GM18519 (cell line): Measurements from ENCODE around the gene RPL35.

Experiments used
- ATAC-seq: cut with Tn5 transposase; IDR thresholded peaks from one replicate; pipeline ENCODE4 v1.9.1; 2021; ENCODE audit warnings: mild to moderate bottlenecking, moderate library complexity; ENCODE audit not compliant: unreplicated experiment, low FRiP score

RPL35 gene

DNA sequence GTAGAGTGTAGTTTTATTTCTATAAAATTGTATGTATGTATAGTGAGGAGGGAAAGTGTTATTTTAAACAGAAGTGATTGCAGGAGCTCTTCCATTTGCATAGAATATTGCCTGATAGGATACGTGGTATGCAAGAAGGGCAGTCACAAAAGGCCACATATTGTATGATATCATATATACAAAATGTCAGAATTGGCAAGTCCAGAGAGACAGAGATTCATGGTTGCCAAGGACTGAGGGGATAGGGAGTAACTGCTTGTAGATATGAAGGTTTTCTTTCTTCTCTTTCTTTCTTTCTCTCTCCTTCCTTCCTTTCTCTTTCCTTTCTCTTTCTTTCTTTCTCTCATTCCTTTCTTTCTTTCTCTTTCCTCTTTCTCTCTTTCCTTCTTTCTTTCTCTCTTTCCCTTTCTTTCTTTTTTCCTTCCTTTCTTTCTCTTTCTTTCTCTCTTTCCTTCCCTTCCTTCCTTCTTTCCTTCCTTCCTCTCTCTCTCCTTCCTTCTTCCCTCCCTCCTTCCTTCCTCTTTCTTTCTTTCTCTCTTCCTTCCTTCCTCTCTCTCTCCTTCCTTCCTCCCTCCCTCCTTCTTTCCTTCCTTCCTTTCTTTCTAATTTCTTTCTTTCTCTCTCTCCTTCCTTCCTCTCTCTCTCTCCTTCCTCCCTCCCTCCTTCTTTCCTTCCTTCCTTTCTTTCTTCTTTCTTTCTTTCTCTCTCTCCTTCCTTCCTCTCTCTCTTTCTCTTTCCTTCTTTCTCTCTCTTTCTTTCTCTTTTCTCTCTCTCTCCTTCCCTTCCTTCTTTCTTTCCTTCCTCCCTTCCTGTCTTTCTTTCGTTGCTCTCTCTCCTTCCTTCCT lies 33.0 kb downstream of the RPL35 start:
- no peak for ATAC-seq

DNA sequence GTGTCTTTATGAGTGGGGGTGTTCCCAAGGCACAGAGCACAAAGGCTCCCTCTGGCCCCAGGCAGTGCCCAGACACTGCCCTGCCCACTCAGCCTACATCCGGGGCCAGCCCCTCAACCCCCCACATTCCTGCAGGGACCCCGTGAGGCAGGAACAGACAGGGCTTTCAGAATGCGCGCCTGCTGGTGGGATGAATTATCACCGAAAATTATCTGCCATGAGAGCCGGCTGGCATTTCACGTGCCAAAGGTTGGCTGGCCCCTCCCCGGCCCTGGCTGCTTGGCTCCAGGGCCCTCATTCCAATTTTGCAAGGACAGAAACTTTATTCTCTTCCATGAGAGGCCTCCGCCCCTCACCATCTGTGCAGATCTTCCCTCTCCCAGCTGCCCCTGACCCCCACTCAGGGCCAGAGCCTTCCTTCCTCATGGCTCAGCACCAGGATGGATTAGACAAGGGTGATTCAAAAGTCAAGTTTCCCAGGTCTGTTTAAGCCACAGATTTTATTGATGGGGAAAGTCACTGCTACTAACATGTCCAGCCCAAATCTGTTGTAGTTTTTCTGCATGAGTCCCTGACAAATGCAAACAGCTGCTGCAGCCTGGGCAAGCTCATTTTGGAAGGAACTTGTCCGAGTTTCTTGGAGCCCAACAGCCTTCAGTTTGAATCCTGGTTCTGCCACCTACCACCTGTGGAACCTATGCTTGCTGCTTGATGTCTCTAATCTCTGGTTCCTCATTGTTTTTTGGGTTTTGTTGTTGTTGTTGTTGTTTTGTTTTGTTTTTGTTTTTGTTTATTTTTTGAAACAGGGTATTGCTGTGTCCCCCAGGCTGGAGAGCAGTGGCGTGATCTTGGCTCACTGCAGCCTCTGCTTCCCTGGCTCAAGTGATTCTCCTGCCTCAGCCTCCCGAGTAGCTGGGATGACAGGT lies 40.8 kb downstream of the RPL35 start:
- ATAC-seq, result no peak

DNA sequence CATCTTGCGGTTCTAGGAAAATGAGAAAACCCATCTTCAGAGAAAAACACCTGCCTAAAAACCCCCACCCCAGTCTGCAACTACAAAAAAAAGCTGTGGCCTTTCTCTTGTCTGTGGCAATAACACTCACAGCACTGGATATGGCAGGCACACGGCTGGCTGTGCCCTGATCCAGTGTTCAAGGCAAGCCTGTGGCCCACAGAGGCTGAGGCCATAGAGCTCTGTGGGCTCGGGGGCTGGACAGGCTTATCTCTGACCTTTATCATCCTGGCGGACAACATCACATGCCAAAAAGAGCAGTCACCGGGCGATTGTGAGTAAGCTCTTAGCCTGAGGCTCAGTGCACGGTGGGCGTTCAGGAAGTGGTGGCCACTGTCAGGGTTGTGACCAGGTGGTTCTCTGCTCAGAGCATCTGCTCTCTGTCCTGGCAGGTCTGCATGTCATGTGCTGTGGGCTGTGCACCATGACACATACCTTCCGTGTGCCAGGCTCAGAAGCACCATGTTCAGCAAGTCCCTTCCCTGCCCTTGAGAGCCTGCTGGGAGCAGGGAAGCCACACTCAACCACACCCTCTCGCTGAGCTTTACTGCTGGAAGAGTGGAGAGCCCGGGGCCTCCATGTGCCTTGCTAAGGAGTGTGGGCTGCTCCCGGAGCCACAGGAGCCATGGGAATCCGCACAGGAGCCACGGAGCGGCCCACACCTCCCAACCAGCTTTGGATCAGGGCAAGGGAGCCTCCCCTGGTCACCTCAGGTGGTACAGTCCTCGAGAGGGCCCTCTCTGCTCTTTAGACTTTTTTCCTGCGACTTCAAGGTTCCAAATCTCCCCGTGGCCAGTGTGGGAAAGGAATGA lies 43.1 kb downstream of the RPL35 start:
- ATAC-seq, result no peak

DNA sequence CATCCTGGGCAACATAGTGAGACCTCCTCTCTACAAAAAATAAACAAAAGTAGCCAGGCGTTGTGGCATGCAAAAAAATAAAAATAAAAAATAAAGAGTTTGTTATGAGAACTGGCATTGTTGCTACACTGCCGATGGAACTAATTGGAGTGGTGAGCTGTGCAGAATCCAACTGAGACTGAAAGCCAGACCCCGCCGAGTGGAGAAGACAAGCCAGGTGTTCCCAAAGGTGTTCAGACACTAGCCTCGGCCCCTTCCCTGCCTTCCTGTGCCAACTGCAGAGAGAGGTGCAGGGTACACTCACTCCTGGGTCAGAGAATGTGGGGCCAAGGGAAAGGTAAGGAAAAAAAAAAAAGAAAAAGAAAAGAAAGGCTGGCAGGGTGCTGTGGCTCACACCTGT lies 46.2 kb downstream of the RPL35 start:
- no peak for ATAC-seq

DNA sequence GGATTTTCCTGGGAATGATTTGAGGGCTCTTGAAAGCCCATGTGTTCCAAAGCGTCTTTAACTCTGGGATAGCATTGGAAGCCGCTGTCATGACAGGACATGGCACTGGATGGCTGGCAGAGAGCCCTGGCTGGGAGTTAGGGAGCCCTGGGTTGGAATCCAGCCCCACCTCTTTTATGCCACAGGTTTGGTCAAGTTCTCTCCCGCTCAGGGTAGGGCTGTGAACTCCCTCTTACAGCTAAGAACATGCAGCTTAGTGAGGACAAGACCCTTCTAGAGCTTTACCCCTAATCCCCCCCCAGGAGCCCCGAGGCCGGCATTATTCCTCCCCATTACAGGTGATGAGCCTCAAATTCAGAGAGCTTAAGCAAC lies 47.6 kb downstream of the RPL35 start:
- no peak for ATAC-seq

DNA sequence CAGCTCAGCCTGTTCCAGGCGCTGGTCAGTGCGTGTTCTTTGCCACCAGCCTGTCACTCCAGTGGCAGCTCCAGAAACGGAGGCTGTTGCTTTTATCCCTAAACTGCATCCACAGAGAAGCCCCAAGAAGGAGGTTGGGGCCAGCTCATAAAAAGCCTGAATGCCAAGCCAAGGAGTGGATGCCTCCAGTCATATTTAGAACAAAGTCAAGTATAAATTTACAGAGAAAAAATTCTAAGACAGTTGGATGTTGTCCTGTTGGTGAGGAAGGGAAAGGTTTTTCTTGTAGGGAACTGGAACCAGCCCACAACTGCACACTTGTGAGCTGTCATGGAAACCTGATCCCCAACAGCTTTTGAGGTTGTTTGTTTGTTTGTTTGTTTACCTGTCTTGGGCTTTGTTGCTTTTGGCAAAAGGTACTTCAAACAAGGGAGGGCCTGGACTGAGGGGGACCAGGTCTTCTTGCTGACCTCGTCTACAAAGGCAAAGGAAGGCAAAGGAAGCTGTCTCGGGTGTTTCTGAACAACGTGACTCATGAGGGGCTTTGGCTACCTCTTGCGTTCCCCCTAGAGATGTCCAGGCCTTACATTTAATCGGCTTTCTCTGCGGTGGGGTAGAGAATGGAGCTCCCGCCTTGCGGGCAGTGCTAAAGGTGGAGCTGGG lies 48.1 kb downstream of the RPL35 start:
- no peak for ATAC-seq

DNA sequence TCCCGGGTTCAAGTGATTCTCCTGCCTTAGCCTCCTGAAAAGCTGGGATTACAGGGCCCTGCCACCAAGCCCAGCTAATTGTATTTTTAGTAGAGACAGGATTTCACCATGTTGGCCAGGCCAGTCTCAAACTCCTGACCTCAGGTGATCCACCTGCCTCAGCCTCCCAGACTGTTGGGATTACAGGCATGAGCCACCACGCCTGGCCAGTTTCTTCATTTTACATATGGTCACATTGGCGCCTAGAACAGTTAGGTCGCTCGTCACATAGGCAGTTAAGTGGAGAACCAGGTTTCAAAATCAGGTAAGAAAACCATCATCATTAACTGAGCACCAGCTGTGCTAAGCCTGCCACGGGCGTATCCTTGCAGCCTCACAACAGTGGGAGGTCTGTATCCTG lies 48.7 kb downstream of the RPL35 start:
- no peak for ATAC-seq

DNA sequence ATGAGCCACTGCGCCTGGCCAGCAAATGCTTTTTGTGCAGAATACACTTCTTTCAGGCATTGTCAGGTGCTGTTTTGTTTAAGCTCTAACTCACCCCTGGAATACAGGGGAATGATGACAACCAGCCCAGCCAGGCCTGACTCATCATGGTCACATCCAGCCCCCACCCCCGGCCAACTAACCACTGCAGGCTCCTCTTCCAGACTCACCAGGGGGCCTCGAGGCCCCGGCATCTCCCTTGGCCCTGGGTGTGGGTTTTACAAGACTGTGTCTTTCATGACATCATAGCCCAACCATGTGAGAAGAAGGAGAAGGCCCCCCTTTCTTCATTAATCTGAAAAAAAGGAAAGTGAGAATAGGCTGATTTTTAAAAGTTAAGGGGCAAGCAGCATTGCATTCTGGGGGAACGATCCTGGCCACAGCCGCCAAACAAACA lies 49.3 kb downstream of the RPL35 start:
- ATAC-seq, result no peak

DNA sequence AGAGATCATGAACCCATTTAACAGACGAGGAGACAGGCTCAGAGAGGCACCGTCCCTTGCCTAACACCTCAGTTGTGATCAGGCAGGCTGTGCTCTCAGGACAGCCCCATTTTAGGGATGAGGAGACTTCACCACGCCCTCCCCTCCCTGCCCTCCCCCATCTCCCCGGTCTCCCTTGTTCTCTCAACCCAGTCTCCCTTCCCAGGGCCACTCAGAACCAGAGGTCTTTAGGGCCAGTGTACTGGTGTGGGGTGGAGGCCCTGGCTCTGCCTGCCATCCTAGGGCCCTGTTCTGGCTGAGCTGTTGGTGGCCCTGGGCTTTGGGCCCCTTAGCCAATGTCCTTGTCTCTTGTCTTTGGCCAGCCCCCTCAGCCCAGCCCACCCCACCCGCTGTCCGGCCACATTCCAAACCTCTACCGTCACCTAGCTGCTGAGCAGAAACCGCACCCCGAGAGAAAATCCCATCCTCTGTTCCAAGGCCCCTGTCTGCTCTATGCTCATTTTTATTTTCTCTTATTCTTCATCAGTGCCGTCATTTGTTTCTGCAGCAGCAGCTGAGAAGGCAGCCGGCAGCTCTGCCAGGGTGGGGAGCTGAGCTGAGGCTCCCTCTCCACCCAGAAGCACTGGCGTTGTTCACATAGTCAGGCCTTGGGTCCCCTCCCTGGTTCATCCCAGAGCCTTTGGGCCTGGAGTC lies 50.9 kb downstream of the RPL35 start:
- no peak for ATAC-seq

DNA sequence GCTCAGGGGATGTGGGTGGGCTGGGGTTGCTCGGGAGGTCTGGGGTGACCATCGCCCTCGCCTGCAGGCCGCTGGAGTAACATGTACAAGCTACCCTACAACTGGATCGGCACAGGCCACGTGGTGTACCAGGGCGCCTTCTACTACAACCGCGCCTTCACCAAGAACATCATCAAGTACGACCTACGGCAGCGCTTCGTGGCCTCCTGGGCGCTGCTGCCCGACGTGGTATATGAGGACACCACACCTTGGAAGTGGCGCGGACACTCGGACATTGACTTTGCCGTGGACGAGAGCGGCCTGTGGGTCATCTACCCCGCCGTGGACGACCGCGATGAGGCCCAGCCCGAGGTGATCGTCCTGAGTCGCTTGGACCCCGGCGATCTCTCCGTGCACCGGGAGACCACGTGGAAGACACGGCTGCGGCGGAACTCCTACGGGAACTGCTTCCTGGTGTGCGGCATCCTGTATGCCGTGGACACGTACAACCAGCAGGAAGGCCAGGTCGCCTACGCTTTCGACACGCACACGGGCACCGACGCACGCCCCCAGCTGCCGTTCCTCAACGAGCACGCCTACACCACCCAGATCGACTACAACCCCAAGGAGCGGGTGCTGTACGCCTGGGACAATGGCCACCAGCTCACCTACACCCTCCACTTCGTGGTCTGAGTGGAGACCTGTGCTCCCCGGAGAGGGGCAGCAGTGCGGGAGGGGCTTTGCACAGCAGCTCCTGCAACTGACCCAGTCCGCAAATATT lies 51.8 kb downstream of the RPL35 start:
- no peak for ATAC-seq

DNA sequence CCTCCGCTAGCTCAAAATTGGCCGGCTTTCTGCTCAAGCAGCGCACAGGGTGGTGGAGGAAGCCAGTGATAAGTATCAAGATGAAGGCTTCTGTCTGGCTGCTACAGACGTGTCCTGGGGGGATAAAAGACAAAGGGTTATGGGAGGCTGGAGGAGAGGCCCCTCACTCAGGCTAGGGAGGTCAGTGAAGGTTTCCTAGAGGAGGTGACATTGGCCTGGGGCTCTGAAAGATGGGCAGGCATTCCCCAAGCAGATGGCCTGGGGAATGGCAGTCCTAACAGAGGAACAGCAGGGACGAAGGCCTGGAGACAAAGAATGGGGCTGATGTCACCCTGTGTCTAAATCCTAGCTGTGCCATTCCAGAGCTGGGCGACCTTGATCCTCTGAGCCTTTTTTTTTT lies 52.5 kb downstream of the RPL35 start:
- no peak for ATAC-seq

DNA sequence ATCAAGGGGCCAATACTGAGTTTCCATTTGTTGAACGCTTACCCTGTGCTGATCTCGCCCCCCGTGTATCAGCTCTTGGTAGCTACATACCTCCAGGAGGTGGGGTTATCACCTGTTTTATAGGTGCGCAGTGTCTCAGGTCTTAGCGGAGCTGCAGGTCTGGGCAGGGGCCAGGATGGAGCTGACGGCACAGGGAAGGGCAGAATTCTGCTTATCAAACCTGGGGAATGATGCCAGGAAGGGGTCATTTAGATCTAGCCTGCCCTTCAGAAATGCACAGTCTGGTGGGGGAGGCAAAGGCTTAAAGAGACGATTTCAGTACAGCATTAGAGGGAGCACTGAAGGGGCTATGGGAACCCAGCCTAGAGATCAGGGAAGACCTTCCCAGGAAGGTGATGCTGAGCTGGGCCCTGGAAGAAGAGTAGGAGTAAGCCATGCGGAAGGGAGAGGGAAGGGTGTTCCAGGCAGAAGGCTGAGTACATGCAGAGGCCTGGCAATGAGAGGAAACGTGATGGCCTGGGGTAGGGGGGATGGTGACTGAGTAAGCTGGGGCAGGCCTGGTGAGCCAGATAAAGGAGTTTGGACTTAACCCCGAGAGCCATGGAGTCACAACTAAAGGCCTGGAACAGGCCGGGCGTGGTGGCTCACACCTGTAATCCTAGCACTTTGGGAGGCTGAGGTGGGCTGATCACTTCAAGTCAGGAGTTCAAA lies 53.4 kb downstream of the RPL35 start:
- ATAC-seq, result no peak
